Esophagus squamous epithelium (tissue), 4 donors: ENCODE measurements around the gene MAMDC2.

ENCODE experiments used
- POLR2A ChIP-seq, 4 donors: fragments of 450-650 bp; IDR thresholded peaks; one replicate each; pipeline ENCODE4 v1.6.1; 2017; ENCODE audit warnings: antibody characterized with exemption in 4 of 4, mild to moderate bottlenecking in 4 of 4, moderate library complexity in 3 of 4
- TF ChIP-seq, protein P1 (sequence below), 6 experiments: fragments of 450-650 bp in 4 of 6; fragments of 200-600 bp in 2 of 6; sonication (generic) in 2 of 6; IDR thresholded peaks; one replicate each; pipeline ENCODE4 v1.5.1; 2016 to 2019; ENCODE audit warnings: antibody characterized with exemption in 6 of 6, mild to moderate bottlenecking in 4 of 6, moderate library complexity in 4 of 6

DNA sequence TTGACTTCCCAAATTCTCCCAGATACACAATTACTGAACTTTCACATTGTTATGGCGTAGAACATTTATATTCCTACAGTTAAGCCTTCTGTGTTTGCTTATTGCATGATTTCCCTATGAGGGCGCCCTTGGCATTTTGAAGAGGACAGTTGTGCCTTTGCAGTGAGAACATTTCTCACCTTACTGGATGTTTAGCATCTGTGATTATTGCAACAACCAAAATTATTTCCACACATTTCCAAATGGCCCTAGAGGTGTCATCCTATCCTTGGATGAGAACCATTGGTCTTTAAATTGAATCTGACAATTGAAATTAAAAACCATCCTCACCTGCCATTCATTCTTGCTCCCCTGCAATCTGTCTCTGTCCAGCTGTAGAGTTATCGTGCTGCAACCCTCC is 104.0 kb downstream of the MAMDC2 start:
- TF ChIP-seq, protein P1, sequence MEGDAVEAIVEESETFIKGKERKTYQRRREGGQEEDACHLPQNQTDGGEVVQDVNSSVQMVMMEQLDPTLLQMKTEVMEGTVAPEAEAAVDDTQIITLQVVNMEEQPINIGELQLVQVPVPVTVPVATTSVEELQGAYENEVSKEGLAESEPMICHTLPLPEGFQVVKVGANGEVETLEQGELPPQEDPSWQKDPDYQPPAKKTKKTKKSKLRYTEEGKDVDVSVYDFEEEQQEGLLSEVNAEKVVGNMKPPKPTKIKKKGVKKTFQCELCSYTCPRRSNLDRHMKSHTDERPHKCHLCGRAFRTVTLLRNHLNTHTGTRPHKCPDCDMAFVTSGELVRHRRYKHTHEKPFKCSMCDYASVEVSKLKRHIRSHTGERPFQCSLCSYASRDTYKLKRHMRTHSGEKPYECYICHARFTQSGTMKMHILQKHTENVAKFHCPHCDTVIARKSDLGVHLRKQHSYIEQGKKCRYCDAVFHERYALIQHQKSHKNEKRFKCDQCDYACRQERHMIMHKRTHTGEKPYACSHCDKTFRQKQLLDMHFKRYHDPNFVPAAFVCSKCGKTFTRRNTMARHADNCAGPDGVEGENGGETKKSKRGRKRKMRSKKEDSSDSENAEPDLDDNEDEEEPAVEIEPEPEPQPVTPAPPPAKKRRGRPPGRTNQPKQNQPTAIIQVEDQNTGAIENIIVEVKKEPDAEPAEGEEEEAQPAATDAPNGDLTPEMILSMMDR (IDR thresholded peaks at IDR 0.05) = peak in 1 of 6 experiments; percentile 7
- no peak for TF ChIP-seq POLR2A (IDR thresholded peaks at IDR 0.05)
